Activated B cell treated with CpG ODN at 0.5 μM for 24 hours (primary cell): ENCODE results near the gene MRPS22. TPM values are rescaled to one million over a fixed set of nuclear protein-coding genes. Genes with fewer than 3 reads are reported as not detected.
"Not testable (repeated sequence)": the region's sequence is repeated elsewhere in the genome, so short reads cannot be mapped to it uniquely, and the experiment has no call there.

Experiments
- ATAC-seq: fragments of 200-7000 bp; cut with Tn5 transposase; one replicate; pipeline ENCODE4 v1.10.0; 2021; ENCODE audit warnings: low read depth, mild to moderate bottlenecking, moderate library complexity
- CTCF ChIA-PET: fragments of 350-600 bp; sonication (Branson Sonifier 250); formaldehyde crosslinking; loops from one replicate; lab custom pipeline; 2021; ENCODE audit warnings: antibody characterized with exemption; lab: Charles Lee
- POLR2A ChIA-PET: fragments of 350-600 bp; sonication (Branson Sonifier 250); formaldehyde crosslinking; loops from one replicate; lab custom pipeline; 2021; ENCODE audit warnings: antibody characterized with exemption; lab: Charles Lee
- DNase-seq: peaks from one replicate; pipeline ENCODE4 v3.0.0; 2022
- H3K27ac Mint-ChIP-seq: one replicate; pipeline ENCODE4 v1.8.0; 2020; ENCODE audit warnings: mixed read lengths
- H3K27me3 Mint-ChIP-seq: one replicate; pipeline ENCODE4 v1.8.0; 2021; ENCODE audit warnings: mixed read lengths
- H3K36me3 Mint-ChIP-seq: one replicate; pipeline ENCODE4 v1.8.0; 2021; ENCODE audit warnings: low read depth, mixed read lengths
- H3K4me1 Mint-ChIP-seq: one replicate; pipeline ENCODE4 v1.8.0; 2021; ENCODE audit warnings: mixed read lengths
- H3K4me3 Mint-ChIP-seq: one replicate; pipeline ENCODE4 v1.8.0; 2020; ENCODE audit warnings: mild to moderate bottlenecking, mixed read lengths
- H3K9me3 Mint-ChIP-seq: one replicate; pipeline ENCODE4 v1.8.0; 2020; ENCODE audit warnings: mixed read lengths
- CTCF ChIP-seq: fragments of 200-600 bp; IDR thresholded peaks from one replicate; pipeline ENCODE4 v1.8.0; 2022; ENCODE audit warnings: antibody characterized with exemption, mild to moderate bottlenecking
- intact Hi-C: fragments of 100-400 bp; cut with micrococcal nuclease; formaldehyde crosslinking; loops from one replicate; pipeline ENCODE4 v1.15.1; 2024
- total RNA-seq: library from RNA; stranded (reverse); gene quantifications from 2 replicates; pipeline ENCODE4 v1.2.3, GENCODE V29; 2022

The MRPS22 gene
- total RNA-seq, 1 donor from 2014 or later = 44.7 TPM

DNA sequence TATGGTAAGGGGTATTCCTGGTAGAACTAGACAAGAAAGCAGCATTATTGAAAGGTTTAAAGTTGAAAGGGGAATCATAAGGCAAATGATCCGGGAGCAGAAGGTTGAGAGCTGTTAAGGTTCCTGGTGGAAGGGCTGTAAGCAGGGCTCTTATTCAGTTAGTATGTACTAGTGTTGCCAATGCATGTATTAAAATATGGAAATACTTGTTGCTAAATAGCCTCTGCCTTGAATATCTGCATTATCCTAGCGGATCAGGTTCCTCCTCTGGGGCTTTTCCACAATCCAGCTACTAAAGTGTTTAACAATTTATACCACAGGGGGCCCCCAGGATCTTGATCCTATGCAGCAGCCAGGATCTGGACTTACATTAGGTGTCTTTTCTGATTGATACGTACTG lies 52.9 kb downstream of the MRPS22 start:
- Mint-ChIP-seq H3K36me3 (no peaks in the 10 kb centered on the region), H3K4me3 (no peak overlapping the region), H3K9me3 (peaks cover 2% of the 10 kb centered on the region), H3K4me1 (no peaks in the 10 kb centered on the region), H3K27ac (no peak overlapping the region), H3K27me3 (no peaks in the 10 kb centered on the region)
- no peak for DNase-seq
- ATAC-seq = no peak
- ChIA-PET POLR2A (no interaction called here), CTCF (no interaction called here)
- TF ChIP-seq CTCF = no peak
- intact Hi-C loops = no loop called here

DNA sequence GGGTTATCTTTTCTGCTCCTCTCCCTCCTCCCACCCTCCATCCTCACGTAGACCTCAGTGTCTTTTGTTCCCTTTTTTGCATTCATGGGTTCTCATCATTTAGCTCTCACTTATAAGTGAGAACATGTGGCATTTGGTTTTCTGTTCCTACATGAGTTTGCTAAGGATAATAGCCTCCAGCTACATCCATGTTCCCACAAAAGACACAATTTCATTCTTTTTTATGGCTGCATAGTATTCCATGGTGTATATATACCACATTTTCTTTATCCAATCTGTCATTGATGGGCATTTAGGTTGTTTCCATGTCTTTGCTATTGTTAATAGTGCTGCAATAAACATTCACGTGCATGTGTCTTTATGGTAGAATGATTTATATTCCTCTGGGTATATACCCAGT lies 57.3 kb downstream of the MRPS22 start:
- Mint-ChIP-seq H3K9me3 (peaks cover 15% of the 10 kb centered on the region), H3K36me3 (peaks cover 16% of the 10 kb centered on the region)
- ATAC-seq, H3K4me3 Mint-ChIP-seq, intact Hi-C loops, H3K4me1 Mint-ChIP-seq, H3K27ac Mint-ChIP-seq, H3K27me3 Mint-ChIP-seq, DNase-seq, CTCF ChIA-PET: not testable (repeated sequence)
- POLR2A ChIA-PET = interaction anchor here (1.0 kb wide), 1 partner anchor 12 kb away, joined by 9 read pairs; the partner anchor contains the start of gene COPB2

Other genes starting within 250 kb of the MRPS22 start
- gene COPB2, start 45.6 kb downstream of the MRPS22 start, total RNA-seq = 87.0 and 91.4 TPM in 2 replicates
- not detected in 2 replicates for gene RBP2, start 132.5 kb downstream of the MRPS22 start, total RNA-seq
- not detected in 2 replicates for gene RBP1, start 195.7 kb downstream of the MRPS22 start, total RNA-seq